PFSK-1 (cell line): ENCODE measurements around the gene ERC2.

ENCODE experiments used
- POLR2AphosphoS5 ChIP-seq: IDR thresholded peaks from 2 replicates; pipeline ENCODE4 v1.6.1; 2012; ENCODE audit warnings: low read depth, mild to moderate bottlenecking, control low read depth, low read length, moderate library complexity
- SIN3A ChIP-seq: IDR thresholded peaks from 2 replicates; pipeline ENCODE4 v1.6.1; 2012; ENCODE audit warnings: mild to moderate bottlenecking, low read length, moderate library complexity, borderline replicate concordance; ENCODE audit not compliant: insufficient read depth
- TAF1 ChIP-seq: IDR thresholded peaks from 2 replicates; pipeline ENCODE4 v1.6.1; 2012; ENCODE audit warnings: low read length, control low read depth, borderline replicate concordance; ENCODE audit not compliant: insufficient read depth
- TF ChIP-seq, protein P1 (sequence below), 2 experiments: IDR thresholded peaks; 2 replicates each; pipeline versions ENCODE4 v1.6.1 to v1.8.0; 2011 to 2012; ENCODE audit warnings: low read depth in 2 of 2, low read length in 2 of 2, control low read depth in 1 of 2, inconsistent platforms in 1 of 2, mild to moderate bottlenecking in 1 of 2, moderate library complexity in 1 of 2; ENCODE audit not compliant: insufficient read depth in 1 of 2

GRCh38 chr3:55855311-55855710 is 613.0 kb downstream of the ERC2 start:
- no peak for TF ChIP-seq TAF1
- TF ChIP-seq, protein P1, sequence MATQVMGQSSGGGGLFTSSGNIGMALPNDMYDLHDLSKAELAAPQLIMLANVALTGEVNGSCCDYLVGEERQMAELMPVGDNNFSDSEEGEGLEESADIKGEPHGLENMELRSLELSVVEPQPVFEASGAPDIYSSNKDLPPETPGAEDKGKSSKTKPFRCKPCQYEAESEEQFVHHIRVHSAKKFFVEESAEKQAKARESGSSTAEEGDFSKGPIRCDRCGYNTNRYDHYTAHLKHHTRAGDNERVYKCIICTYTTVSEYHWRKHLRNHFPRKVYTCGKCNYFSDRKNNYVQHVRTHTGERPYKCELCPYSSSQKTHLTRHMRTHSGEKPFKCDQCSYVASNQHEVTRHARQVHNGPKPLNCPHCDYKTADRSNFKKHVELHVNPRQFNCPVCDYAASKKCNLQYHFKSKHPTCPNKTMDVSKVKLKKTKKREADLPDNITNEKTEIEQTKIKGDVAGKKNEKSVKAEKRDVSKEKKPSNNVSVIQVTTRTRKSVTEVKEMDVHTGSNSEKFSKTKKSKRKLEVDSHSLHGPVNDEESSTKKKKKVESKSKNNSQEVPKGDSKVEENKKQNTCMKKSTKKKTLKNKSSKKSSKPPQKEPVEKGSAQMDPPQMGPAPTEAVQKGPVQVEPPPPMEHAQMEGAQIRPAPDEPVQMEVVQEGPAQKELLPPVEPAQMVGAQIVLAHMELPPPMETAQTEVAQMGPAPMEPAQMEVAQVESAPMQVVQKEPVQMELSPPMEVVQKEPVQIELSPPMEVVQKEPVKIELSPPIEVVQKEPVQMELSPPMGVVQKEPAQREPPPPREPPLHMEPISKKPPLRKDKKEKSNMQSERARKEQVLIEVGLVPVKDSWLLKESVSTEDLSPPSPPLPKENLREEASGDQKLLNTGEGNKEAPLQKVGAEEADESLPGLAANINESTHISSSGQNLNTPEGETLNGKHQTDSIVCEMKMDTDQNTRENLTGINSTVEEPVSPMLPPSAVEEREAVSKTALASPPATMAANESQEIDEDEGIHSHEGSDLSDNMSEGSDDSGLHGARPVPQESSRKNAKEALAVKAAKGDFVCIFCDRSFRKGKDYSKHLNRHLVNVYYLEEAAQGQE (IDR thresholded peaks at IDR 0.05; ENCODE audit: insufficient read depth in 1 of 2, low read depth in 2 of 2, low read length in 2 of 2): no peak
- no peak for TF ChIP-seq POLR2AphosphoS5
- no peak for TF ChIP-seq SIN3A
